Nephron progenitor cell (in vitro differentiated cells): ENCODE results near the gene GARIN5B.

Source experiments
- DNase-seq: peaks from one replicate; pipeline ENCODE4 v3.0.0; 2021
- H3K27ac Mint-ChIP-seq: 2 replicates; pipeline ENCODE4 v1.8.0; 2021; ENCODE audit warnings: mild to moderate bottlenecking, moderate library complexity, mixed read lengths
- H3K27me3 Mint-ChIP-seq: 2 replicates; pipeline ENCODE4 v1.8.0; 2021; ENCODE audit warnings: mild to moderate bottlenecking, low read depth, mixed read lengths; ENCODE audit not compliant: poor library complexity
- H3K36me3 Mint-ChIP-seq: 2 replicates; pipeline ENCODE4 v1.8.0; 2021; ENCODE audit warnings: low read depth, mixed read lengths
- H3K4me1 Mint-ChIP-seq: 2 replicates; pipeline ENCODE4 v1.8.0; 2021; ENCODE audit warnings: mixed read lengths
- H3K4me3 Mint-ChIP-seq: 2 replicates; pipeline ENCODE4 v1.8.0; 2021; ENCODE audit warnings: mild to moderate bottlenecking, moderate library complexity, mixed read lengths
- H3K9me3 Mint-ChIP-seq: 2 replicates; pipeline ENCODE4 v1.8.0; 2021; ENCODE audit warnings: mild to moderate bottlenecking, moderate library complexity, mixed read lengths
- TF ChIP-seq, protein P1 (sequence below): fragments of 200-600 bp; sonication (generic); IDR thresholded peaks from 2 replicates; pipeline ENCODE4 v1.5.0; 2021; ENCODE audit warnings: antibody characterized with exemption

The GARIN5B gene

DNA sequence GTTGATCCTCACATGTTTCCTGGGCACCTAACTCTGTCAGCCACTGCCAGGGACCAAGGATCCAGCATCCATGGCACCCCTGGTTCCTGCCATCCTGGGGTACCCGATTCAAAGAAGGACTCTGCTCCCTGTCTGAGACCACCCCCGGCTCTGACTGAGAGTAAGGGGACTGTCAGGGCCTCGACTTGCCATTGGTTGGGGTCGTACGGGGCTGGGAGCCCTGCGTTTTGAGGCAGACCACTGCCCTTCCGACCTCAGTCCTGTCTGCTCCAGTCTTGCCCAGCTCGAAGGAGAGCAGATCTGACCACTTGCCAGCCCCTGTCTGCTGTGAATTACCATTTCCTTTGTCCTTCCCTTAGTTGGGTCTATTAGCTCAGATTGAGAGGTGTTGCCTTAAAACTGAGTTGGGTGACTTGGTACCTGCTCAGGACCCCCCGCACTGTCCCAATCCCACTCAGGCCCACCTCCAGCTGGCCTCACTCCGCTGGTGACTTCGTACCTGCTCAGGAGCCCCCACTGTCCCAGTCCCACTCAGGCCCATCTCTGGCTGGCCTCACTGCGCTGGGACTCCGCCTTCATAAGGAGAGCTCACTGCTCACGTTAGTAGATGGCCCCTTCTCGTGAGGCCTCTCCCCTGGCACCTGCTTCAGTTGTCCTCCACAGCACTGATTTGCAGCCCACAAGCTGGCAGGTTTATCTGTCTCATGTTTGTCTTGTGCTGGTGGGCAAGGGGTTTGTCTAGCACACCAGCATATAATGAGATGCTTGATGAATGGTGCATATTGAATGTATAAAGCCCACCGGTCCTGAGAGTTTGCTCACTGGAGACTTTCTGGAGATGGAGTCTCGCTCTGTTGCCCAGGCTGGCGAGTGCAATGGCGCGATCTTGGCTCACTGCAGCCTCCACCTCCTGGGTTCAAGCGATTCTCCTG lies 26.6 kb upstream of the GARIN5B start:
- peak overlapping the region; percentile 77 for H3K27ac Mint-ChIP-seq

DNA sequence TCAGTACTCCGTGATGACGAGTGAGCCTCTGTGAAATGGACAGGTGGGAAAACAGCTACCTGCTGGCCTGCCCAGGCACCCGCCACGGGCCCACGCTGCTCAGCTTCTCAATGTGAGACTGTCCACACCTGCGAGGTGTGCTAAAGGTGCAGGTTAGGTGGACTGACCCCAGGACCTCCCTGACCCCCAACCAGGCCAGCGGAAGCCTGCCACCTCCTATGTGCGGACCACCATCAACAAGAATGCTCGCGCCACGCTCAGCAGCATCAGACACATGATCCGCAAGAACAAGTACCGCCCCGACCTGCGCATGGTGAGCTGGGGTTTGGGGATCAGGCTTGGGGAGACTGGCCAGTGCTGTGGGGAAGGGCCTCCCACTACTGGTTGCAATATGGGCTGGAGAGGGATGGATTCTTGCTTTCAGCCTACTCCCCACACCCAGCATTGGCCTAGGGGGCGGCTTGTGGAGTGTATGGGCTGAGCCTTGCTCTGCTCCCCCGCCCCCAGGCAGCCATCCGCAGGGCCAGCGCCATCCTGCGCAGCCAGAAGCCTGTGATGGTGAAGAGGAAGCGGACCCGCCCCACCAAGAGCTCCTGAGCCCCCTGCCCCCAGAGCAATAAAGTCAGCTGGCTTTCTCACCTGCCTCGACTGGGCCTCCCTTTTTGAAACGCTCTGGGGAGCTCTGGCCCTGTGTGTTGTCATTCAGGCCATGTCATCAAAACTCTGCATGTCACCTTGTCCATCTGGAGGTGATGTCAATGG lies 24.9 kb upstream of the GARIN5B start:
- DNase-seq, result no peak
- H3K9me3 Mint-ChIP-seq, result no peaks in the 10 kb centered on the region
- peak overlapping the region; percentile 100 for H3K4me3 Mint-ChIP-seq
- peaks cover 74% of the 10 kb centered on the region for H3K4me1 Mint-ChIP-seq
- H3K36me3 Mint-ChIP-seq, result peaks cover 35% of the 10 kb centered on the region
- TF ChIP-seq, protein P1, sequence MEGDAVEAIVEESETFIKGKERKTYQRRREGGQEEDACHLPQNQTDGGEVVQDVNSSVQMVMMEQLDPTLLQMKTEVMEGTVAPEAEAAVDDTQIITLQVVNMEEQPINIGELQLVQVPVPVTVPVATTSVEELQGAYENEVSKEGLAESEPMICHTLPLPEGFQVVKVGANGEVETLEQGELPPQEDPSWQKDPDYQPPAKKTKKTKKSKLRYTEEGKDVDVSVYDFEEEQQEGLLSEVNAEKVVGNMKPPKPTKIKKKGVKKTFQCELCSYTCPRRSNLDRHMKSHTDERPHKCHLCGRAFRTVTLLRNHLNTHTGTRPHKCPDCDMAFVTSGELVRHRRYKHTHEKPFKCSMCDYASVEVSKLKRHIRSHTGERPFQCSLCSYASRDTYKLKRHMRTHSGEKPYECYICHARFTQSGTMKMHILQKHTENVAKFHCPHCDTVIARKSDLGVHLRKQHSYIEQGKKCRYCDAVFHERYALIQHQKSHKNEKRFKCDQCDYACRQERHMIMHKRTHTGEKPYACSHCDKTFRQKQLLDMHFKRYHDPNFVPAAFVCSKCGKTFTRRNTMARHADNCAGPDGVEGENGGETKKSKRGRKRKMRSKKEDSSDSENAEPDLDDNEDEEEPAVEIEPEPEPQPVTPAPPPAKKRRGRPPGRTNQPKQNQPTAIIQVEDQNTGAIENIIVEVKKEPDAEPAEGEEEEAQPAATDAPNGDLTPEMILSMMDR, result no peak
- H3K27ac Mint-ChIP-seq, result no peak overlapping the region
- H3K27me3 Mint-ChIP-seq, result peaks cover 4% of the 10 kb centered on the region

More for the DNA sequence above, 26.6 kb upstream of the GARIN5B start:
- Mint-ChIP-seq H3K36me3 (peaks cover 35% of the 10 kb centered on the region), H3K4me3 (peak overlapping the region; percentile 38), H3K27me3 (peaks cover 3% of the 10 kb centered on the region), H3K4me1 (peaks cover 78% of the 10 kb centered on the region), H3K9me3 (no peaks in the 10 kb centered on the region)
- TF ChIP-seq, protein P1, result no peak
- DNase-seq, result no peak

DNA sequence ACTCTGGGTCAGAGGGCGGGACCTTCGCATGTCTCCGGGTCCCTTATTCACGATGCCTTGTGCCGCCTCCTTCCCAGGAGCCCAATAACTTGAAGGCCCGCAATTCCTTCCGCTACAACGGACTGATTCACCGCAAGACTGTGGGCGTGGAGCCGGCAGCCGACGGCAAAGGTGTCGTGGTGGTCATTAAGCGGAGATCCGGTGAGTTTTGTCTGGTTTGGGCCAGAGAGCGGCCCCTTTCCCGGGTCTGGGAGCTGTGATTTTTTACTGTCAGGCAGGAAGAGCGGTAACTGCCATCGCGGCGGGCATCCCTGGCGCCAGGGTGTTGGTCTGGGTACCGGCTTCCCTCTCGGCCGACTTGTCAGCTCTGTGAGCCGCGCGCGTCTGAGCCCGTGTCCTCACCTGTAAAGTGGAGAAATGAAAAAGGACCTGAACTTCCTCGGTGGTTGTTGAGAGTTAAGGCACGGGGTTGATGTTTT lies 23.5 kb upstream of the GARIN5B start:
- peaks cover 10% of the 10 kb centered on the region for H3K9me3 Mint-ChIP-seq
- TF ChIP-seq, protein P1, result no peak
- DNase-seq, result peak; percentile 54
- peaks cover 33% of the 10 kb centered on the region for H3K36me3 Mint-ChIP-seq
- peaks cover 7% of the 10 kb centered on the region for H3K27me3 Mint-ChIP-seq
- H3K4me3 Mint-ChIP-seq, result peak overlapping the region; percentile 100
- peaks cover 60% of the 10 kb centered on the region for H3K4me1 Mint-ChIP-seq
- peak overlapping the region; percentile 98 for H3K27ac Mint-ChIP-seq

DNA sequence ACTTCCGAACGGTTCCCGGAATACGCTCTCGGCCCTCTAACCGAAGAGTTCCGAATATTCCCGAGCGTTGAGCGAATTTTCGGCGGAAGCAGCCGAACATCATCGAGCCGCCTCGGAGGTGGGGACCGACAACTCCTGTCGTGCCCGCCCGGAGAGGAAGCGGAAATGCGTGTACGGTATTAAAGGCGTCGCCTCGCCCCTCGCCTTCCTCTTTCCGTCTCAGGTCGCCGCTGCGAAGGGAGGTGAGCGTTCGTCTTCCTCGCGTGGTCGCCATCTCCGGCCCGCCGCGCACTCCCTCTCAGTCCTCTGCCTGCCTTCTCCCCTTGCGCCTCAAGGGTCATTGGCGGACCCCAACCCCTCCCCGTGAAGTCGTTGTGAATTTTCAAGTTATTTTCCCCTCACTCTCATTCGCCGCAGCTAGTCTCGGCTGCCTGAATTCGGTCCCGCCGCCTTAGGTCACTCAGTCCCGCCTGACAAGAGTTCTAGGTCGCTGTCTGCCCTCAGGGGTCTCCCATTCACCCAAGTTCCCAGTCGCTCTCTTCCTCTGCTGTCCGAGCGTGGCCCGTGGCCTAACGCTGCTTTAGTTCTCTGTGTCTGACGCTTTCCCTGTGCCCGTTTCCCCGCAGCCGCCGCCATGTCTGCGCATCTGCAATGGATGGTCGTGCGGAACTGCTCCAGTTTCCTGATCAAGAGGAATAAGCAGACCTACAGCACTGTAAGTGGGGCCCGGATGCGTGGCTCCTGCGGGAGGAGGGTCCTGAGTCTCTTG lies 22.8 kb upstream of the GARIN5B start, which contains the start of gene RPL28:
RPL28 (plus strand) TSS at position 209 of the 769 bp plus-strand sequence; CDS start at position 635, 426 bp downstream.
- Mint-ChIP-seq H3K9me3 (peaks cover 10% of the 10 kb centered on the region), H3K27me3 (peaks cover 7% of the 10 kb centered on the region), H3K27ac (peak within 1 kb of the TSS; percentile 98), H3K4me3 (peak within 1 kb of the TSS; percentile 100), H3K36me3 (peaks cover 32% of the 10 kb centered on the region), H3K4me1 (peaks cover 57% of the 10 kb centered on the region)
- DNase-seq, result peak; percentile 97
- TF ChIP-seq, protein P1, result no peak

DNA sequence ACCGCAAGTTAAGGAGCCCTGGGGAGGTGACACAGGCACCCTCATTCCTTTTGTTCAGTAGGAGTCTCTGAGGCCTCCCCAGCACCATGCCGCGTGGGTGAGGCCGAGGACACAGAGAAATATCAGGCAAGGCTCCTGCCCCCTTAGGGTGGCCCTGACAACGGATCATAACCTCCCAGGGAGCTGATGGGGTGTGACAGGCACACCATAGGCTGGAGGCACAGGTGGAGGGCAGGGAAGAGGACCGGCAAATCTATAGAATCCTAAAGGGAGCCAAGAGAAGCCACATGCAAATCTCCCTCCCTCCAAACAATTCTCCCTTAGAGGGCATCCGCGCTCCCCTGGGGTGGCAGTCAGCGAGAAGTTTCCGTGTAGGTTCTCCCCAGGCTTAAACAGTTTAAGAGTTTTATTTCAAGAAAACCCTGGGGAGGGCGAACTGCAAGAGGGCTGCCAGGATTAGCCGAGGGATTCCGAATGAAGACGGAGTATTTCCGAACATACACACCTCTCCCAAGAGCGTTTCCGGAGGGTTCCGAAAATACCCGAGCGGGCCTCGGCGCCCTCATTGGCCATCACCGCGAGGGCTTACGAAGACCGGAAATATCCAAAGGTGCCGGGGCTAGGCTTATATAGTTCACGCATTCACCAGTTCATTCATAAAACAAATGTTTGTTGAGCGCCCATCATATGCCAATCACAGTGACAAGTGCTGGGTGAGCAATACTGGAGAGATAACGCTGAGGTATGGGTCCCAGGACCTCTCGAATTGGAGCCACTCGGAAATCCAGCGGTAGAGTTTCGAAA lies 22.1 kb upstream of the GARIN5B start:
- Mint-ChIP-seq H3K36me3 (peaks cover 26% of the 10 kb centered on the region), H3K4me1 (peaks cover 50% of the 10 kb centered on the region), H3K27me3 (peaks cover 7% of the 10 kb centered on the region), H3K4me3 (peak overlapping the region; percentile 100), H3K27ac (peak overlapping the region; percentile 97), H3K9me3 (peaks cover 10% of the 10 kb centered on the region)
- TF ChIP-seq, protein P1, result no peak
- peak; percentile 98 for DNase-seq
